ENCODE measurements around the gene TNFAIP1.
"Not testable (repeated sequence)": the region's sequence is repeated elsewhere in the genome, so short reads cannot be mapped to it uniquely, and the experiment has no call there.

TNFAIP1 gene, protein sequence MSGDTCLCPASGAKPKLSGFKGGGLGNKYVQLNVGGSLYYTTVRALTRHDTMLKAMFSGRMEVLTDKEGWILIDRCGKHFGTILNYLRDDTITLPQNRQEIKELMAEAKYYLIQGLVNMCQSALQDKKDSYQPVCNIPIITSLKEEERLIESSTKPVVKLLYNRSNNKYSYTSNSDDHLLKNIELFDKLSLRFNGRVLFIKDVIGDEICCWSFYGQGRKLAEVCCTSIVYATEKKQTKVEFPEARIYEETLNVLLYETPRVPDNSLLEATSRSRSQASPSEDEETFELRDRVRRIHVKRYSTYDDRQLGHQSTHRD

DNA sequence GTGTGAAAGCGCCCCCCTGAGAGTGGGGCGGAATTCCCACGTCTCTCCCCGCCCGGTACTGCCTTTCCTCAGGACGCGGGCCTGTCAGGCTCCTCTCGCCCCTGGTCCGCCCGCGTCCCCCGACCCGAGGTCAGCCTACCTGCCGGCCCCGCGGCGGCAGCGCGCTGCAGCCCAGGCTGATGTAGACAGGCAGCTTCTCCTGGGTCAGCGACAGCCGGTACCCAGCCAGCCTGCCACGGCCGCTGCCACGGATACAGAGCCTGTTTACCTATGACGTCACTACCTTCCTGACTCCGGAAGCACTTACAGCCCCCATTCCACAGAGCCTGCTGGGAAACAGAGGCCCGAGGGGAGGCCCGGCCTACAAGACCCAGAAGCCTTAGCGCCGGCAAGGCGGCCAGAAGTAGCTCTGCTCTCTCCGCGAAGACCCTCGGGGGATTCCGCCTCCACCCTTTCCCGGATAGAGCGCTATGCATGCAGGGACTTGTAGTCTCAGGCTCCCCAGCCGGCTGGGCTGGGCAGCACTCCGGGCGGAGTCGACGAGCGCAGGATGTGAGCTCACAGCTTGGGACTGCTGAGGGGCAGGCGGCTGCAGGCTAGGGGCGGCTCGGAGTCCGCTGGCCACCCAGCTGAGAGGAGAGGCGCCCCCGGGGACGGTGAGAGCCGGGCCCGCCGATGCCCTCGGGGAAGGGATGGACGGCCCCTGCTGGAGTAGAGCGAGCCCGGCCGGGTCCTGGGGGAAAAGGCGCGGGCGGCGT lies at the start of gene TNFAIP1, which contains the start of gene IFT20:
Gene TNFAIP1, plus strand, starts transcription at position 561 of the 758 bp plus-strand sequence. CDS start 3,761 bp downstream, outside the sequence.
Gene IFT20, minus strand, starts transcription at position 272 of the 758 bp plus-strand sequence. CDS start 3,487 bp downstream, outside the sequence.
- DNase-seq: peak; percentile 100

DNA sequence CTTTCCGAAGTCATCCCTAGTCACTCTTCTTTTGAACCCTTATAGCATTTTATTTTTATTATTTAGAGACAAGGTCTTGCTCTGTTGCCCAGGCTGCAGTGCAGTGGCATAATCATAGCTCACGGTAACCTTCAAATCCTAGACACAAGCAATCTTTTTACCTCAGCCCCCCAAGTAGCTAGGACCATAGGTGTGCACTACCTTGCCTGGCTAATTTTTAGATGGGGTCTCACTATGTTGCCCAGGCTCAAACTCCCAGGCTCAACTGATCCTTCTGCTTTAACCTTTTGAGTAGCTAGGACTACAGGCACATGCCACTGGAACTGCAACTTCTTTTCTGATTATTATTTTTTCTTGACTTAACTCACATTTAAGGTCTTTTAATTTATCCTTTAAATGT lies 49.6 kb upstream of the TNFAIP1 start:
- no peak for DNase-seq

DNA sequence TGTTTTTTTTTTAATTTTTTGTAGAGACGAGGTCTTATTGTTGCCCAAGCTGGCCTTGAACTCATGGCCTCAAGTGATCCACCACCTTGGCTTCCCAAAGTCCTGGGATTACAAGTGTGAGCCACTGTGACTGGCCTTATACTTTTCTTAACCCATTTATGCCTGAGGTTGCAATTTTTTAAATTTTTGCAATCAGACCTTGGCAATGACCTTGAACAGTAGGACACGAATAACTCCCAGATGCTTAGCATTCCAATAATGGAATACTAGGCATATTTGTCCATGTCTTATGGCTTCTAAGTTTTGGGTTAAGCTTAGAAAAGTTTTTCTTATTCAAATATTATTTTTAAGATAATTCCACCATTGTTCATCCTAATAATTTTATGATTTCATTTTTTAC lies 44.9 kb upstream of the TNFAIP1 start:
- DNase-seq: no peak

- no peak for DNase-seq
Measured at GRCh38 chr17:28291780-28292330, 43.7 kb upstream of the TNFAIP1 start.

DNA sequence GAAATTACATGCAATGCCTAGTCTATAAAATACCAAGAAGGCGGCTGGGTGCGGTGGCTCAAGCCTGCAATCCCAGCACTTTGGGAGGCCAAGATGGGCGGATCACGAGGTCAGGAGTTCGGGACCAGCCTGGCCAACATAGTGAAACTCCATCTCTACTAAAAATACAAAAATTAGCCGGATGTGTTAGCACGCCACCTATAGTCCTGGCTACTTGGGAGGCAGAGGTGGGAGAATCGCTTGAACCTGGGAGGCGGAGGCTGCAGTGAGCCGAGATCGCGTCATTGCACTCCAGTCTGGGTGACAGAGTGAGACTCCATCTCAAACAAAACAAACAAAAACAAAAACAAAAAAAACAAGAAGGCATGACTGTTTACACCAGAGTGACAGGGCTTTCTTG lies 42.7 kb upstream of the TNFAIP1 start:
- DNase-seq: not testable (repeated sequence)

- DNase-seq: no peak
Measured at GRCh38 chr17:28293994-28294393, 41.6 kb upstream of the TNFAIP1 start.

DNA sequence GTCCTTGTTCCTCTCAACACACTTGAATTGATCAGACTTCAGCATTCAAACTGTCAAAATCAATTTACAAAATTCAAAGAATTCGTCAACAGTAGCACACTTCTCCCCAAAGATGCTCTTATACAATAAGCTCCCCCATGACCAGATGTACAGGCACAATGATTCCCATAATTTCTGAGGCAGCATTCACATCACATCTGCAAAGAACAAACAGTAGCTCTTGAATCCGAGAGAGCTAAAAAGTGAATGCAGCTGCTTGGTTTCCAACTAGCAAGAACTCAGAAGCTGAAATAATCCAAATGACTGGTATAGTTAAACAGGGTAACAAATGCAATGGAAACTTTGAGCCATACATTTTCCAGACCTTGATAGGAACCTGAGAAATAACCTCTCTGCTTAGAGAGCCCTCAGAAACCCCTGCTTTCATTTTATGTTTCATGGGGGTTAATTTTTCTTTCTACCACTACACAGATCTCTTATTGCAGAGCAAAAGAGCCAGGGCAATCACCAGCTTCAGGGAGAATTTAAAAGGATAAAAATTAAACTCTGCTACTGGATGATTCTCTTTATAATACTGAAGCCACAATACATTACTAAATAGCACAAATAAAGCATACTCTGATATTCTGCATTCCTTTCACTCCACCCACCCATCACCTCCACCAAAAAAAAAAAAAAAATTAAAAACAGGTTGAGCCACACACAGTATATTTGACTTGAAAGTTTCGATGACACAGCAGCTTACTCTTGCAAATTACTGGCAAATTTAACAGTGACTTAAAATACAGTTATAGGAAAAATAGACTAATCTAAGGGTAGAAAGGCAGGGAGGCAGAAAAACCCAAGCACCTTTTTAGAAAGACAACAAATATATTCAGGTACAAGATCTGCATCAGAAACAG lies 39.6 kb upstream of the TNFAIP1 start:
- no peak for DNase-seq

DNA sequence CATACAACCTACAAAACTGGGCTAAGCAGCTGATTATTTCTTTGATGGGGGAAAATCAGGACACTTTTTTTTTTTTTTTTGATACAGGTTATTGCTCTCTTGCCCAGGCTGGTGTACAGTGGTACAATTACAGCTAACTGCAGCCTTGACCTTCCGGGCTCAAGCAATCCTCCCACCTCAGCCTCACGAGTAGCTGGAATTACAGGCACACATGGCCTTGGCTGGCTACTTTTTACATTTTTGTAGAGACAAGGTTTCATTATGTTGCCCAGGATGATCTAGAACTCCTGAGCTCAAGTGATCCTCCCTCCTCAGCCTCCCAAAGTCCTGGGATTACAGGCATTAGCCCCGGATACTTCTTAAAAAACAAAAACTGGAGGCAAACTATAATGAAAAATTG lies 37.1 kb upstream of the TNFAIP1 start:
- DNase-seq: no peak

DNA sequence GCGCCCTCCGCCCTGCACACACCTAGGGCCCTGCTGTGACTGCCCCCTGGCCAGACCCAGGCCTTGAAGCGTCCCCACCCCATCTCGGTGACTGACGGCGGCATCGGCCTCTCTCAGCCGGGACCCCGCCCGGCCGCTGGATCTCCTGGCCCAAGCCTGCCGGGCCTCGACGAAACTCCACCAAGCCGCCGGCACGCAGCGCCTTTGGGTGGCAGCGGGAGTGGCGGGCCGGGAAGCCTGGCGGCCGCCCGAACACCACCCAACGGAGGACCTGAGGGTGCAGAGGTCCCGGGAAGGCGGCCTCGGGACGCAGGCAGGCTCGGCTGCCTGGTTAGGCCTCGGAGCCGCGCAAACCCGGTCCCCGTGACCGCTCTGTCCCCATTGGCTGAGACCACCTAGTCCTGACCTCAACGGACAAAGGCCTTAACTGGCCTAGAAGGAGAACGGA lies 28.6 kb upstream of the TNFAIP1 start:
- DNase-seq: no peak

- no peak for DNase-seq
Measured at GRCh38 chr17:28313841-28314240, 21.7 kb upstream of the TNFAIP1 start.

DNA sequence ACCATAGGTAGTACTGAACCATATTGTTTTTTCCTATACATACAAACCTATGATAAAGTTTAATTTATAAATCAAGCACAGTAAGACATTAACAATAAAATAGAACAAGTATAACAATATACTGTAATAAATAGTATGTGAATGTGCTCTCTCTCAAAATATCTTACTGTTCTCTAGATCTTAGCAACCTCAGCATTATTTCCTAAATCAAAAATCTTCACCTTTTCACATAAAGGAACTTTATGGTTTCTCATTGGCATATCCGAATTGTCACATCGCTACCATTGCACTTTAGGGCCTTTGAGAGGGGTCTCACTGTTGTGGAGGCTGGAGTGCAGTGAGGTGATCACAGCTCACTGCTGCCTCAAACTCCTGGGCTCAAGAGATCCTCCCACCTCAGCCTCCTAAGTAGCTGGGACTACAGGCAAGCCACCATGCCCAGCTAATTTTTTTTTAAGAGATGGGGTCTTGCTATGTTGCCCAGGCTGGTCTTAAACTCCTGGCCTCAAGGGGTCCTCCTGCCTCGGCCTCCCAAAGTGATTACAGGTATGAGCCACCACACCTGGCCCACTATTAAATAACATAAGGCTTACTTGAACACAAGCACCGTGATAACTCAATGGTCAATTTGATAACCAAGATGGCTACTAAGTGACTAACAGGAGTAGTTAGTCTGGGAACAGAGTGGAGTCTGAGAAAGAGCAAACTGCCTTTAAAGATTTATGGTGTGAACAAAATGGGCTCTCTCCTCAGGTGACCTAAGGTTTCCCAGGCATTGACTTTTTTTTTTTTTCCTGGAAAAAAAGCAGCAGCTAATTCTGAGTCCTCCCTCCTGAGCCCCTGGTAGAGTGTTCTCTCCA lies 19.5 kb upstream of the TNFAIP1 start:
- DNase-seq: no peak

GRCh38 chr17:28317099-28317965 lies 18.2 kb upstream of the TNFAIP1 start:
- no peak for DNase-seq

GRCh38 chr17:28317966-28318758 lies 17.4 kb upstream of the TNFAIP1 start:
- DNase-seq: peak; percentile 10

DNA sequence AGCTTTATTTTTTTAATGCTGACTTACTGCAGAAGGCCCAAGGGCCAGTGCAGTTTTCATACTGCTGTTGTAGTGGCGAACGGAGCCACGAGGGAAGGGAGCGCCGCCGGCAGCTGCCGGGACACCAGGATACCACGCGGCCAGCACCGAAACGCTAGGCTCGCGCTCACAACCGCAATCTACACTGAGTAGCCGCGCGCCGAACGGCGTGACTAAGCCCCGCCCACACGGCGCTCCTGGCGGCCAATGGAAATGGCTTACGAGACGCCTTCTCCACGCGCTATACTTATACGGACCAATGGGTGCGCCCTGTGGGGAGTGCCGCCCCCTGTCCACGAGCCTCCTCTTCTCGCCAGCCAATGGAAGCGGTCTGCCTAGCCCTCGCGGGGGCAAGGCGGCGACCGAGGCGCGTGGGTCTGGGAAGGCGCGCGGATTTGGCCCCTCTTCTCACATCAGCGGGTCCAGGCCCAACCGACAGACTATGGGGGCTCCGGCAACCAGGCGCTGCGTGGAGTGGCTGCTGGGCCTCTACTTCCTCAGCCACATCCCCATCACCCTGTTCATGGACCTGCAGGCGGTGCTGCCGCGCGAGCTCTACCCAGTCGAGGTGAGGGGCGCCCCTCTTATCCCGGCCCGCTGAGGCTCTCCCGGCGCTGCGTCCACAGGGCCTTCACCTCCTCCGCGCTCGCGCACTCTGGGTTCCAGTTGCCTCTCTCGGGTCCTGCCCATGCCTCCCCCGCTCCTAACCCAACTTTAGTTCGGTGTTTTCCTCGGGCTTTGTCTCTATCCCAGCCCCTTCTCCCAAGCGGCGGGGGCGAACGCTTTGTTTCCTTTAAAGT lies 16.6 kb upstream of the TNFAIP1 start, which contains the start of gene TMEM97:
Gene TMEM97, plus strand, starts transcription at position 442 of the 839 bp plus-strand sequence. Its CDS starts 40 bp downstream, at position 482.
- DNase-seq: peak; percentile 100

GRCh38 chr17:28319598-28319935 lies 16.0 kb upstream of the TNFAIP1 start:
- no peak for DNase-seq

- DNase-seq: no peak
Measured at GRCh38 chr17:28320215-28321061, 15.1 kb upstream of the TNFAIP1 start.

DNA sequence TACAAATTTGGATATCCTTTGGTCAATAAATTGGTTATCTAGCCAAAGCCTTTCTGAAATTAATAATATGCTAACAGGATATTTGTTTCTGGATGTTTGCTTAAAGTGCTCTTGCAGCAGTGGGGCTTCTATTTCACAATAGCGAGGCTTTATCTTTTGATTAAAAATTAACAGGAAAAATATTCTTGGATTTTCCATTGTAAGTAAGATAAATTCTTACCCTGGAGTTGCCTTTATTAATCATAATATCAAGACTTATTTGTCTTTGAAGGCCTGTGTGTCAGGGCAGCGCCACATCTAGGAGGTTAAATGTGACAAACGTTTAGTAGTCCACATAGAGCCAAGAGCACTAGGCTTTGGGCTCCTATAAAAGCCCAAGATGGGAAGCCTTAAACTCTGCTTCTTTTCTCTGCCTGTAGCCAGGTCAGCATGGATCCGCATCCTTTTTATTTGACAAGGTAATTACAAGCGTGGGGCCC lies 11.3 kb upstream of the TNFAIP1 start:
- no peak for DNase-seq

DNA sequence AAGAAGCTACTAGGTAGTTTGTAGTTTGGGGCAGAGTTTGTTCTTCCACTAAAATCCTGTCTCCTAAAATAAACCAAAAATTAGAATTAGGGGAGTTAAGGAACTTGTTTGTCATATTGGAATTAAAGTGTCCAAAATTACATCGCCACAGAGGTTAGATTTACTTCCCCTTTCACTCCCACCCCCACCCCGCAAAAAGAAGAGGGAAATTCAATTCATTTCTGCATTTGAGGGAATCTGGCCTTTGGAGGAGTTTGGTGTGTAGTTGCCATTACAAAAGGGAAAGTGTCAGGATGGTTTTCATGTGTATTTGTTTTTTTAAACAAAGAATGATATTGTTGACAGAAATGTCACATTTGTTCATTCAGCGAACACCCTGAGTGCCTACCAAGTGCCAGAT lies 10.8 kb upstream of the TNFAIP1 start:
- DNase-seq: no peak

All from NCI-H1436 (cell line).